Mesothelial cell of epicardium (in vitro differentiated cells): ENCODE data around the gene TEX2. TPM values are rescaled to one million over a fixed set of nuclear protein-coding genes. Genes with fewer than 3 reads are reported as not detected.
A peak's percentile ranks its signal among the peaks of the same experiment; 100 is the strongest.
"Not testable (repeated sequence)": the region's sequence is repeated elsewhere in the genome, so short reads cannot be mapped to it uniquely, and the experiment has no call there.

Experiments
- DNase-seq, 2 experiments: peaks; one replicate each; pipeline ENCODE4 v3.0.0; 2021; ENCODE audit warnings: low spot score in 2 of 2; ENCODE audit not compliant: unreplicated experiment in 2 of 2
- H3K27ac Mint-ChIP-seq: 2 replicates; pipeline ENCODE4 v1.8.0; 2021; ENCODE audit warnings: mixed read lengths
- H3K27me3 Mint-ChIP-seq: 2 replicates; pipeline ENCODE4 v1.8.0; 2021; ENCODE audit warnings: low read depth, mixed read lengths
- H3K36me3 Mint-ChIP-seq: 2 replicates; pipeline ENCODE4 v1.8.0; 2021; ENCODE audit warnings: mixed read lengths
- H3K4me1 Mint-ChIP-seq: 2 replicates; pipeline ENCODE4 v1.8.0; 2021; ENCODE audit warnings: mixed read lengths
- H3K4me3 Mint-ChIP-seq: 2 replicates; pipeline ENCODE4 v1.8.0; 2021; ENCODE audit warnings: mild to moderate bottlenecking, moderate library complexity, mixed read lengths
- H3K9me3 Mint-ChIP-seq: 2 replicates; pipeline ENCODE4 v1.8.0; 2021; ENCODE audit warnings: mixed read lengths
- total RNA-seq: library from RNA; stranded (reverse); gene quantifications from 3 replicates; pipeline ENCODE4 v1.2.1, GENCODE V29; 2021
- TF ChIP-seq, protein P1 (sequence below): fragments of 200-600 bp; sonication (generic); IDR thresholded peaks from one replicate; pipeline ENCODE4 v1.5.0; 2021; ENCODE audit warnings: antibody characterized with exemption; ENCODE audit not compliant: unreplicated experiment

TEX2 gene
- total RNA-seq, 1 donor from 2014 or later: 27.1 TPM

- DNase-seq: no peak
- Mint-ChIP-seq H3K27me3 (peaks cover 2% of the 10 kb centered on the region), H3K27ac (peak overlapping the region; percentile 90), H3K9me3 (peaks cover 3% of the 10 kb centered on the region), H3K4me1 (peaks cover 32% of the 10 kb centered on the region), H3K36me3 (no peaks in the 10 kb centered on the region), H3K4me3 (peak overlapping the region; percentile 70)
- TF ChIP-seq, protein P1, sequence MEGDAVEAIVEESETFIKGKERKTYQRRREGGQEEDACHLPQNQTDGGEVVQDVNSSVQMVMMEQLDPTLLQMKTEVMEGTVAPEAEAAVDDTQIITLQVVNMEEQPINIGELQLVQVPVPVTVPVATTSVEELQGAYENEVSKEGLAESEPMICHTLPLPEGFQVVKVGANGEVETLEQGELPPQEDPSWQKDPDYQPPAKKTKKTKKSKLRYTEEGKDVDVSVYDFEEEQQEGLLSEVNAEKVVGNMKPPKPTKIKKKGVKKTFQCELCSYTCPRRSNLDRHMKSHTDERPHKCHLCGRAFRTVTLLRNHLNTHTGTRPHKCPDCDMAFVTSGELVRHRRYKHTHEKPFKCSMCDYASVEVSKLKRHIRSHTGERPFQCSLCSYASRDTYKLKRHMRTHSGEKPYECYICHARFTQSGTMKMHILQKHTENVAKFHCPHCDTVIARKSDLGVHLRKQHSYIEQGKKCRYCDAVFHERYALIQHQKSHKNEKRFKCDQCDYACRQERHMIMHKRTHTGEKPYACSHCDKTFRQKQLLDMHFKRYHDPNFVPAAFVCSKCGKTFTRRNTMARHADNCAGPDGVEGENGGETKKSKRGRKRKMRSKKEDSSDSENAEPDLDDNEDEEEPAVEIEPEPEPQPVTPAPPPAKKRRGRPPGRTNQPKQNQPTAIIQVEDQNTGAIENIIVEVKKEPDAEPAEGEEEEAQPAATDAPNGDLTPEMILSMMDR: no peak
These were observed 133.6 kb downstream of the TEX2 start for GRCh38 chr17:64129515-64129764.

- Mint-ChIP-seq H3K4me1 (peaks cover 31% of the 10 kb centered on the region), H3K4me3 (peak overlapping the region; percentile 70), H3K9me3 (peaks cover 4% of the 10 kb centered on the region), H3K27me3 (peaks cover 2% of the 10 kb centered on the region), H3K36me3 (no peaks in the 10 kb centered on the region), H3K27ac (peak overlapping the region; percentile 90)
- DNase-seq: no peak
- TF ChIP-seq, protein P1: no peak
These were observed 134.1 kb downstream of the TEX2 start for GRCh38 chr17:64128787-64129514.

DNA sequence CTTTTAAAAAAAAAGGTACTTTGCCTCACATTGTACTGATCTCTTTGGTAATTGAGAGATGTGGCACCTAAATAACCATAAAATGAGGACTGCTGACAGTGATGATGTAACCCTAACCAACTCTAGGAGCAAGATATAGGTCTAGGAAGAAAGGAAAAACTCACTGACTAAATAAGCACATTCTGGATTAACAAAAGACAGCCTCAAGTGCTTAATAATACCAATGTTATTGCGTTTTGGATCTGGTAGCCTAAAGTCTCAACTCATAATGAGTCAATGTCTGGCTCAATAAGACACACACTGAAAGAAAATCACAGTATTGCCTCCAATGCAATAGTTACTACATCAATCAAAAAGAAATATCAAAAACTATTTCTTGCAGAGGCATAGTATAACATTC, 136.1 kb downstream of the TEX2 start:
- H3K36me3 Mint-ChIP-seq: no peaks in the 10 kb centered on the region
- peaks cover 4% of the 10 kb centered on the region for H3K9me3 Mint-ChIP-seq
- TF ChIP-seq, protein P1: no peak
- DNase-seq: no peak
- H3K27ac Mint-ChIP-seq: no peak overlapping the region
- H3K27me3 Mint-ChIP-seq: peaks cover 2% of the 10 kb centered on the region
- no peak overlapping the region for H3K4me3 Mint-ChIP-seq
- H3K4me1 Mint-ChIP-seq: peaks cover 26% of the 10 kb centered on the region

- Mint-ChIP-seq H3K27ac (no peak overlapping the region), H3K4me3 (no peak overlapping the region), H3K27me3 (peaks cover 2% of the 10 kb centered on the region), H3K4me1 (peaks cover 19% of the 10 kb centered on the region), H3K9me3 (peaks cover 4% of the 10 kb centered on the region), H3K36me3 (no peaks in the 10 kb centered on the region)
- no peak for DNase-seq
- TF ChIP-seq, protein P1: no peak
These were observed 137.1 kb downstream of the TEX2 start for GRCh38 chr17:64125937-64126336.

DNA sequence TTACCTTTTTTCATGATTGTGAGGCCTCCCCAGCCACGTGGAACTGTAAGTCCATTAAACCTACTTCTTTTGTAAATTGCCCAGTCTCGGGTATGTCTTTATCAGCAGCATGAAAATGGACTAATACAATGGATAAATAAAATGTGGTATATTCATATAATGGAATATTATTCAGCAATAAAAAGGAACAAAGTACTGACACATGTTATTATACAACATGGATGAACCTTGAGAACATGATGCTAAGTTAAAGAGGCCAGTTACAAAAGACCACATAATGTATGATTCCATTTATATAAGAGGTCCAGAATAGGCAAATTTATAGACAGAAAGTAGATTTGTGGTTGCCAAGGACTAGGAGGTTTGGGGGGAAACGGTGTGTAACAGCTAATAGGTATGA, 138.5 kb downstream of the TEX2 start:
- Mint-ChIP-seq H3K4me1 (peaks cover 12% of the 10 kb centered on the region), H3K27ac (no peak overlapping the region), H3K9me3 (peaks cover 4% of the 10 kb centered on the region), H3K27me3 (no peaks in the 10 kb centered on the region), H3K36me3 (no peaks in the 10 kb centered on the region), H3K4me3 (no peak overlapping the region)
- no peak for DNase-seq
- TF ChIP-seq, protein P1: no peak

- H3K36me3 Mint-ChIP-seq: no peaks in the 10 kb centered on the region
- TF ChIP-seq, protein P1: no peak
- H3K4me1 Mint-ChIP-seq: peaks cover 11% of the 10 kb centered on the region
- H3K27me3 Mint-ChIP-seq: no peaks in the 10 kb centered on the region
- no peak overlapping the region for H3K27ac Mint-ChIP-seq
- no peak overlapping the region for H3K4me3 Mint-ChIP-seq
- peaks cover 4% of the 10 kb centered on the region for H3K9me3 Mint-ChIP-seq
- no peak for DNase-seq
These were observed 139.9 kb downstream of the TEX2 start for GRCh38 chr17:64123114-64123513.

GRCh38 chr17:64120972-64121786, 141.9 kb downstream of the TEX2 start:
- H3K4me1 Mint-ChIP-seq: peaks cover 11% of the 10 kb centered on the region
- H3K4me3 Mint-ChIP-seq, H3K27ac Mint-ChIP-seq, H3K9me3 Mint-ChIP-seq, H3K27me3 Mint-ChIP-seq, DNase-seq, H3K36me3 Mint-ChIP-seq: not testable (repeated sequence)
